Endothelial cell (in vitro differentiated cells): ENCODE results near the gene KRTAP10-6. TPM values are rescaled to one million over a fixed set of nuclear protein-coding genes. Genes with fewer than 3 reads are reported as not detected.
"Not testable (repeated sequence)": the region's sequence is repeated elsewhere in the genome, so short reads cannot be mapped to it uniquely, and the experiment has no call there.

ENCODE experiments used
- DNase-seq: peaks from one replicate; pipeline ENCODE4 v3.0.0; 2021; ENCODE audit warnings: low spot score
- H3K27ac Mint-ChIP-seq: one replicate; pipeline ENCODE4 v1.8.0; 2021; ENCODE audit warnings: mixed read lengths, inconsistent platforms; ENCODE audit not compliant: unreplicated experiment
- H3K27me3 Mint-ChIP-seq: one replicate; pipeline ENCODE4 v1.8.0; 2021; ENCODE audit warnings: mild to moderate bottlenecking, moderate library complexity, mixed read lengths, inconsistent platforms; ENCODE audit not compliant: unreplicated experiment
- H3K36me3 Mint-ChIP-seq: one replicate; pipeline ENCODE4 v1.8.0; 2021; ENCODE audit warnings: mild to moderate bottlenecking, low read depth, mixed read lengths, inconsistent platforms; ENCODE audit not compliant: unreplicated experiment
- H3K4me1 Mint-ChIP-seq: one replicate; pipeline ENCODE4 v1.8.0; 2021; ENCODE audit warnings: mild to moderate bottlenecking, mixed read lengths, inconsistent platforms; ENCODE audit not compliant: unreplicated experiment
- H3K4me3 Mint-ChIP-seq: one replicate; pipeline ENCODE4 v1.8.0; 2021; ENCODE audit warnings: mild to moderate bottlenecking, mixed read lengths, inconsistent platforms; ENCODE audit not compliant: unreplicated experiment
- H3K9me3 Mint-ChIP-seq: one replicate; pipeline ENCODE4 v1.8.0; 2021; ENCODE audit warnings: mixed read lengths, inconsistent platforms; ENCODE audit not compliant: unreplicated experiment
- total RNA-seq: library from RNA; stranded (reverse); fragmentation: NEBNext Ultra II Directional; extraction: Animal tissue kit (Norgen Biotek cat#: 25700); gene quantifications from one replicate; pipeline ENCODE4 v1.2.1, GENCODE V29; 2021; ENCODE audit not compliant: unreplicated experiment
- TF ChIP-seq, protein P1 (sequence below): fragments of 200-600 bp; sonication (generic); IDR thresholded peaks from one replicate; pipeline ENCODE4 v1.5.0; 2021; ENCODE audit warnings: antibody characterized with exemption; ENCODE audit not compliant: unreplicated experiment

KRTAP10-6 gene
- total RNA-seq, 1 donor from 2014 or later: not detected

DNA sequence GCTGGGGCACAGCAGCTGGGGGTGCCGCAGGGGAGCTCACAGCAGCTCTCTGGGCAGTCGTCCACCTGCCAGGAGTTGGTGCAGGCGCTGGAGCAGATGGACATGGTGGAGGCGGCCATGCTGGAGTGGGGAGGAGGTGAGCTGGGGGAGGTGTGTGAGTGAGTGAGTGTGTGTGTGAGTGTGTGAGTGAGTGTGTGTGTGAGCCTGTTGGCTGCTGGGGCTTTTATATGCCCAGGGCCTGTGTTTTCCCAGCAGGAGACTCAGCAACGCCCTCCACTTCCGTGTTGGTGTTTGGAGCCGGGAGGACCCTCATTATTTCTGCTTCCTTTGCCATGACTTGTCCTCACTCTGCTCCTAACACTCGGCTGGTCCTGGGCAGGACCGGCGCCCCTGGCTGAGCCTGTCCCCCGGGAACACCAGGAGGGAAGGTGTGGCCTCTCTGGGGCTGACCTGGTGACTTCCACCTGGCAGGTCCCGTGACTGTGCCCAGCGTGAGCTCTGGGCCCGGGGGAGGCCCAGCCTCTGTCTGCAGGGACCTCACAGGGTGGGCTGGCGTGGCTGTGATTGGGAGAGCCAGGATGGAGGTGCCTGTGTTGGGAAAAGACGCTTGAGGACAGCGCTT lies 40.9 kb downstream of the KRTAP10-6 start, which contains the start of gene KRTAP10-2:
Gene KRTAP10-2 (minus strand): TSS at position 166 of the 622 bp plus-strand sequence. CDS start 47 bp downstream, at position 119.
- peaks cover 2% of the 10 kb centered on the region for H3K27me3 Mint-ChIP-seq
- H3K9me3 Mint-ChIP-seq: no peaks in the 10 kb centered on the region
- H3K4me3 Mint-ChIP-seq: no peak within 1 kb of the TSS
- peaks cover 10% of the 10 kb centered on the region for H3K36me3 Mint-ChIP-seq
- H3K27ac Mint-ChIP-seq: no peak within 1 kb of the TSS
- H3K4me1 Mint-ChIP-seq: peaks cover 18% of the 10 kb centered on the region
- TF ChIP-seq, protein P1, sequence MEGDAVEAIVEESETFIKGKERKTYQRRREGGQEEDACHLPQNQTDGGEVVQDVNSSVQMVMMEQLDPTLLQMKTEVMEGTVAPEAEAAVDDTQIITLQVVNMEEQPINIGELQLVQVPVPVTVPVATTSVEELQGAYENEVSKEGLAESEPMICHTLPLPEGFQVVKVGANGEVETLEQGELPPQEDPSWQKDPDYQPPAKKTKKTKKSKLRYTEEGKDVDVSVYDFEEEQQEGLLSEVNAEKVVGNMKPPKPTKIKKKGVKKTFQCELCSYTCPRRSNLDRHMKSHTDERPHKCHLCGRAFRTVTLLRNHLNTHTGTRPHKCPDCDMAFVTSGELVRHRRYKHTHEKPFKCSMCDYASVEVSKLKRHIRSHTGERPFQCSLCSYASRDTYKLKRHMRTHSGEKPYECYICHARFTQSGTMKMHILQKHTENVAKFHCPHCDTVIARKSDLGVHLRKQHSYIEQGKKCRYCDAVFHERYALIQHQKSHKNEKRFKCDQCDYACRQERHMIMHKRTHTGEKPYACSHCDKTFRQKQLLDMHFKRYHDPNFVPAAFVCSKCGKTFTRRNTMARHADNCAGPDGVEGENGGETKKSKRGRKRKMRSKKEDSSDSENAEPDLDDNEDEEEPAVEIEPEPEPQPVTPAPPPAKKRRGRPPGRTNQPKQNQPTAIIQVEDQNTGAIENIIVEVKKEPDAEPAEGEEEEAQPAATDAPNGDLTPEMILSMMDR: no peak
- DNase-seq: peak; percentile 2

DNA sequence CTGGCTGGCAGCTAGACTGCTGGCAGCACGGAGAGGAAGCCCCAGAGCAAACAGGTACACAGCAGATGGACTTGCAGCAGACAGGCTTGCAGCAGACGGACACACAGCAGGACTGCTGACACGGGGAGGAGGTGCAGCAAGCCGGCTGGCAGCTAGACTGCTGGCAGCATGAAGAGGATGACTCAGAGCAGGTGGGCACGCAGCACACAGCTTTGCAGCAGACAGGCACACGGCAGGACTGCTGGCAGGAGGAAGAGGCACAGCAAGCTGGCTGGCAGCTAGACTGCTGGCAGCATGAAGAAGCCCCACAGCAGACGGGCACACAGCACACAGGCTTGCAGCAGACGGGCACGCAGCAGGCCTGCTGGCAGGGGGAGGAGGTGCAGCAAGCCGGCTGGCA lies 41.5 kb downstream of the KRTAP10-6 start:
- Mint-ChIP-seq H3K27me3 (peaks cover 2% of the 10 kb centered on the region), H3K36me3 (peaks cover 10% of the 10 kb centered on the region), H3K9me3 (no peaks in the 10 kb centered on the region), H3K4me3 (no peak overlapping the region), H3K27ac (no peak overlapping the region), H3K4me1 (peaks cover 18% of the 10 kb centered on the region)
- TF ChIP-seq, protein P1: no peak
- DNase-seq: no peak

DNA sequence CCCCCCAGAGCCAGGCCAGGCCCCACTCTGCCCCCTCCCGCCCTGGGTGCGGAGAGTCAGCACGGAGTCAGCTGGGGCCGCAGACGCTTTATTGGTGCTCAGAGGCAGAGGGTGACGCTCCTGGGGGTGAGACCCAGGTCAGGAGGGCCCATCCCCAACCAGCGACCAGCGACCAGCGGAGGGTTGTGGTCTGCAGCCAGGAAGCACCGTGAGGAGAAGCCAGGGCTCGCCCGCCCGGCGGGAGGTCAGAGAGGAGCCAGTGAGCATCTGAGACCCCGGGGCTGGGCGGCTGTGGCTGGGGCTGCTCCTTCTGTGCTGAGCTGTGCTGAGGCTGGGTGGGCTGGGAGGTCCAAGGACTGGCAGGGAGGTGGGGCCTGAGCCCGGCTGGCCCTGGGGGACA lies 42.0 kb downstream of the KRTAP10-6 start:
- DNase-seq: peak; percentile 2
- H3K36me3 Mint-ChIP-seq, H3K4me3 Mint-ChIP-seq, H3K9me3 Mint-ChIP-seq, H3K27ac Mint-ChIP-seq, H3K27me3 Mint-ChIP-seq: not testable (repeated sequence)
- peaks cover 18% of the 10 kb centered on the region for H3K4me1 Mint-ChIP-seq

DNA sequence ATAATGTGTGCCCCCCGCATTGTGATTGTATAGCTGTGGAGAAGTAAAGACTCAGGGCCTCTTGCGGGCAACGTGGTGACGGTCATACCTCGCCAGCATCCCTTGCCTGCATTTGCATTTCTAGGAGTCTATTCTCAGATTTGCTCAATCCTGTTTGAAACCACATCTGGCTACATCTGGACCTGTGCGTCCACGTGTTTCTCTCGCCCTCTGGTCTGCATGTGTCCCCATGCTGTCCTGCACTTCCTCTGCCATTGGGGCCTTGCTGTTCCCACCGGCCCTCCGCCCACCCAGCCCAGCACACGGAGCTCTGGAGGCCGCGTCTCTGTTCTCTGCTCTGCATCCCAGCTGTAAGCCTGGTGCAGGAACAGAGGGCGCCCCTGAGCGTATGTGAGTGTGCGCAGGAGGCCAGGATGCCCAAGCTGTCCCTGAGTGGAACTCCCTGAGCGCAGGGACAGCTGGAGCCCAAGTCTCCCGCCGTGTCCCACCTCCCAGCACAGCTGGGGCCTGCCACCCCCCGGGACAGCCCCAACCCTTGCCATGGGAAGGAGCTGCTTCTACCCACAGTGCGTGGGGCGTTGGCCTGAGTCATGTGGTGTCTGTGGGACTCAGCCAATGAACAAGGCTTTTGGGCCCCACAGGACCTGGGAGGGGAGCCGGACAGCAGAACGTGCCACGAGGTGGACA lies 42.6 kb downstream of the KRTAP10-6 start:
- H3K36me3 Mint-ChIP-seq: peaks cover 10% of the 10 kb centered on the region
- H3K9me3 Mint-ChIP-seq: no peaks in the 10 kb centered on the region
- no peak for DNase-seq
- H3K4me3 Mint-ChIP-seq: no peak overlapping the region
- TF ChIP-seq, protein P1: no peak
- H3K4me1 Mint-ChIP-seq: peaks cover 18% of the 10 kb centered on the region
- peak overlapping the region; percentile 36 for H3K27ac Mint-ChIP-seq
- H3K27me3 Mint-ChIP-seq: peaks cover 2% of the 10 kb centered on the region

DNA sequence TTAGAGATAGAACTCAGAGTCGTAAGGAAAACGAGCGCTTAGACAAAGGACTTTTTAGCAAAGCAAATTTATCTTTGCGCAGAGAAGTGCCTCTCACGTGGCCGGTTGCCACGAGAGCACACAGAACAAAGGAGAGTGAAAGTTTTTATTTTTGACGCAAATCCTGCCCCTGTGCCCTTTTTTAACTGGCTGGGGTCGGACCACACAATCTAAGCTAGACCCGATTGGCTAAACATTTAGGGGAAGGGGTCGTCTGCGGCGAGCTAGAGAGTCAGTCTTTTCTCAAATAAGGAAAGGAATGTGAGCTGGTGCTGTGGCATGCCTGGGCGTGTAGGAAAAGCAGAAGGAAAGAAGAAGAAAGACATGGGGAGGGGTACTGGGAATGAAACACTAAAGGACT lies 43.4 kb downstream of the KRTAP10-6 start:
- Mint-ChIP-seq H3K4me3 (no peak overlapping the region), H3K27me3 (peaks cover 2% of the 10 kb centered on the region), H3K9me3 (no peaks in the 10 kb centered on the region), H3K27ac (peak overlapping the region; percentile 0), H3K36me3 (peaks cover 10% of the 10 kb centered on the region), H3K4me1 (peaks cover 18% of the 10 kb centered on the region)
- TF ChIP-seq, protein P1: no peak
- DNase-seq: no peak
